Measurements from ENCODE around the gene TENT4A. TPM values are rescaled to one million over a fixed set of nuclear protein-coding genes. Genes with fewer than 3 reads are reported as not detected.

The TENT4A gene
- total RNA-seq, 1 experiment from 2014 or later: 7.6 TPM

DNA sequence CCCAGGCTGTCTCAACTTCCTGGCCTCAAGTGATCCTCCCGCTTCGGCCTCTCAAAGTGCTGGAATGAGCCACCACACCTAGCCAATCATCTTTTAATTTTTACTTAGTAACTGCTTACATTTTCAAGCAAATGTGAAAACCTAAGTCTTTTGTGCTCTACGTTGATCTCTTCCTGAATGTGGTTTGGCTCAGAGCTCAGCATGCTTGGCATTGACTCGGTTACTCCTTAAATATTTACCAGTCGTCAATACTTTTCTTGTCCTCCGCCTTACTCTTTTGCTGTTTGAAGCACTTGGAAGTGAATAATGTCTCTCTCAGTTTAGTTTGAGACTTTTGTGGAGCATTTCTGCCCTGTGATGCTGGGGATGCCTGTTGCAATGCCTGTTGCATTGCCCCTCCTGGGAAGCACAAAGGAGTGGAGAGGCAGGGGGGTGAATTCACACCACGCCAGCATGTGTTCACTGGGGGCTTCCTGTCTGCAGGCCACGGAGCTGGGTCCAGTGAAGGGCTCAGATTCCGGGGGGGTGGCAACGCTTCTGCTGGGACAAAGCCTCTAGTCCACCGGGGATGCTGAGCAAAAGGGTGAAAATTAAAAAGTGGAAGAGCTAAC lies 13.1 kb upstream of the TENT4A start:
- no peak for DNase-seq (ENCODE audit: low spot score)

DNA sequence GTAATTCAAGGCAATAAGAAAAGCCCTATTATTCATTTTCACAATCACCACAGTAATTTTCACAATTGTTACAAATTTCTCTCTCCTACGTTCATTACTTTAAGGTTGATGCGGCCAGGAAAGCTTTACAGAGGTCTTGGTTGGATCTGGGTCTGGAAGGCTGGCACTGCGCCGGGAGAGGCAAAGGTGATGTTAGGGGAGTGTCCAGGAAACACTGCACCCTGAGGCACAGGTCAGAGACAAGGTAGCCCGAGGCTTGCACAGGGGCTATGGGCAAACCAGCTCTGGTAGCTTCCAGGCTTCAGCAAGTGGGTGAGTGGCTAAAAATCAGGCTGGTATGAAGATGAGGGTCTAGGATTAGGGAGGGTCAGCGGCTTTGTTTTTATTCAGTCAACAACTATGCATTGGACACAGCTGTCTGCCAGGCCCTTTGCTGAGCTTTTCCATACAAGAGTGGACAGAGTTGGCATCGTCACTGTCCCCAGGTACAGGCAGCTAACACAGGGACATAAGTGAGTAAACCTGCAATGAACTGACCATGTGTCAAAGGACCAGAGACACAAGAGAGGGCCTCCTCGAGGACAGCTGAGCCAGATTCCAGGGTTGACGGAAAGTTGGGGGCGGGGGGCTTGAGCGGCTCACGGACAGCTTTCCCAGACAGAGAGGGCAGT lies 12.4 kb upstream of the TENT4A start:
- no peak for DNase-seq (ENCODE audit: low spot score)

DNA sequence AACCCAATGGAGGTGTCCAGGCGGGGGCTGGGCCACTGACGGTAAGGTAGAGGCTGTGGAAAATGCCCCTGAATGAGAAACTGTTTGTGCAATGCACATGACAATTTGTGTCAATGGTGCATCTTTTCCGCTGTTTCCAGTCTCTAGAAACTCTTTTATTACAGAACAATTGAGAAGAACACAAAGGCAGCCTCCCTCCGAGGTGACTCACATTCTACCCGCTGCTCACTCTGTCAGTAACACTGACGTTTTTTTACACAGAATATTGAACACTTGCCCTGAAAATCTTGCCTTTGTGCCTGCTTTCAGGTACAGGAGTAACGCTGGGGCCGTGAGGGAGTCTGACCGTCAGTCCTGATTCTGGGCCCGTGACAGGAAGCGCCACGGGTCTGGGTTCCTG lies 11.7 kb upstream of the TENT4A start:
- no peak for DNase-seq (ENCODE audit: low spot score)

DNA sequence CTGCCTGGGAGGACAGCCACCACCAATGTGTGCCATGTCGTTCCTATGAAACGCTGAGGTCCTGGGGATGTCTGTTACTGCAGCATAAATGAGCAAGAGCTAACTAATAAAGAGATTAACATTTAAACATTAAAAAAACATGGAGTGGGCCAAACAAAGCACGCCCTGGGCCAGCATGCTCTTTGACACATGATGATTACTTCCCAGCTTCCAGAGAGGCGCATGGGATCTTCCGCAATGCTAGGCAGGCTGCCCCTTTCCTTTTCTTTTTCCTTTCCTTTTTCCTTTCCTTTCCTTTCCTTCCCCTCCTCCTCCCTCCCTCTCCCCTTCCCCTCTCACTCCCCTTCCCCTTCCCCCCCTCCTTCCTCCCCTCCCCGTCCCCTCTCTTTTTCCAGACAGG lies 10.6 kb upstream of the TENT4A start:
- no peak for DNase-seq (ENCODE audit: low spot score)

DNA sequence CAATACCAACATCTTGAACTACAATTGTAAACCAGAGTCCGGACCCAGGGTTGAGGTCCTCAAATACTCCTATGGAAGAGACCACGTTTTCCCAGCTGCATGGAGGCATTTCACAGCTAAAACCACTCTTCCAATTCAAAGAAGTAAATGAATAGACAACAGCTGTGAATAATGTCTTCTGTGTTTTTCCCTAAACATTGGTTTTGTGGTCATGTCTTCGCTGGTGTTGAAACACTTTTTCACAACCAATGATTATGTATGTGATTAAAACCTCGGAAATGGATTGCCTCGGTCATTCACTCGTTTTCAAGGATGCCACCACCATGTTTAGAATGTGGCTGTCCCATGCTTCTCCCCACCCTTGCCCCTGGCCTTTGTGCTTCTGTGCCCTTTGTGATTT lies 9.4 kb upstream of the TENT4A start:
- no peak for DNase-seq (ENCODE audit: low spot score)

DNA sequence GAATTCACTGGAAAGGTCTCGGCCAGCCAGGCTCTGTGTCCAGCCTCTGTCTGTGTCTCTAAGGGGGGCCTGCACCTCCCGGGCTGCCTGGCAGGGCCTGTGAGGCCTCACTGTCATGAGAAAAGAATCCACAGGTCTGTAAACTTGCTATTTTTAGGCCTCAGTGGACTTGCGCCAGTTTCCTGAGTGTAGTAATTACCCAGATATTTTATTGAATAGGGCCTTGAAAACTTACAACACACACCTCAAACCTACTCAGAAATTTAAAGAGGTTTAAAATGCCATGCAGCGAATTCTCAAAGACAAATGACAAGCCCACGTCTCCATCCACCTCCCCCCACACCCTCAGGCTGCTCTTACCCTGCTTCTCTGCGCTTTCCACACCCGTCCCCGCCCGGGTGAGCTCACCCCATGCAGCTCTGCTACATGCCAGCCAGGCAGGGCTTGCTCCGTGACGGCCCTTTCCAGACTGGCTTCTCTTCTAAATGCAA lies 8.8 kb upstream of the TENT4A start:
- peak; percentile 85 for DNase-seq (ENCODE audit: low spot score)

DNA sequence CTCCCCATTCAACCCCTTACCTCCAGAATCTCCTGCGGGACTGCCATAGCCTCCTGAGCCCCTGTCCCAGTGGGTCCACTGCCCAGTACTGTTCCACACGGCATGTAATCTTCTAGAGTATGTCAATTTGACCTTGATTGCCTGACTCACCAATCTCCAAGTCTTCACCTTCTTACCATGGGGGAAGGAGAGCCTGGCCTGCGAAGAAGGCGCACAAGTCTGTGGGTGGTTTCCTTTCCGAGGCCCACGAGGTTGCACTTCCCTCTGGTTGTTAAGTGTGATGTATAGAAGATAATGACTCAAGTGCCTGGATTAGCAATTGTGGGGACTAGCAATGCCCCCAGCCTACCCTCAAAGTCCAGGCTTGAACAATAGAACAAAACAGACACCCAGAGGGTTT lies 8.1 kb upstream of the TENT4A start:
- no peak for DNase-seq (ENCODE audit: low spot score)

DNA sequence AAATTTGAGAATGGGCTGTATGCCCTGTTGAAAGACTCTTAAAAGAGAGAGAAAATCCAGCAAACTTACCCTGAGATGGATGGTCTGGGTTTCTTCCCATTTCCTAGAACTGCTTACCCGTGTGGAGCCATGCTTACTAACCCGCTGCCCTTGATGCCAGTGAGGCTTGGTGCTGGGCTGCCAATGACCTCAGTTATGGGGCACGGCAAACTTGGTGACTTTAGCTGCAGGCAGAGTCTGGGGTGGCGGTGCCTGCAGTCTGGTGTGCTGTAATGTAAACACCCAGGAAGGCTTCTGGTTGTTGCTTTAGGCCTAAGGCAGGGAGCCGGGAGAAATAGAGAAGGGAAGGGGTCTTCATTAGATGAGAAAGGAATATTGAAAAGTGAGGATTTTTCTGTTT lies 7.3 kb upstream of the TENT4A start:
- no peak for DNase-seq (ENCODE audit: low spot score)

DNA sequence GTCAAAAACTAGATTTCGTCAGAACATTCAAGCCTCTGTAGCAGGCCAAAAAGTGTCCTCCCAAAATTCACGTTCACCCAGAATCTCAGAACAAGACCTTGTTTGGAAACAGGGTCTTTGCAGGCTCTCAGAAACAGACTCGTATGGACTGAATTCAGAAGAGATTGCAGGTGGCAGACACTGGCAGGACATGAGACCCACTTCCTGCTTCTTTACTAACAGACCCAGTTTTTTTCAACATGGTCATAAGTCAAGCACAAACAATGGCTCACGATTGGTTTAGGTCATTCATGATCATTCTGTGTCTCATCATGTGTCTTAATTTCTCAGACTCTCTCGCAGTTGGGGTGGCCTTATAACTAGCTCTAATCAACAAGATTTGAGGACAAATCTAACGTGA lies 5.4 kb upstream of the TENT4A start:
- no peak for DNase-seq (ENCODE audit: low spot score)

DNA sequence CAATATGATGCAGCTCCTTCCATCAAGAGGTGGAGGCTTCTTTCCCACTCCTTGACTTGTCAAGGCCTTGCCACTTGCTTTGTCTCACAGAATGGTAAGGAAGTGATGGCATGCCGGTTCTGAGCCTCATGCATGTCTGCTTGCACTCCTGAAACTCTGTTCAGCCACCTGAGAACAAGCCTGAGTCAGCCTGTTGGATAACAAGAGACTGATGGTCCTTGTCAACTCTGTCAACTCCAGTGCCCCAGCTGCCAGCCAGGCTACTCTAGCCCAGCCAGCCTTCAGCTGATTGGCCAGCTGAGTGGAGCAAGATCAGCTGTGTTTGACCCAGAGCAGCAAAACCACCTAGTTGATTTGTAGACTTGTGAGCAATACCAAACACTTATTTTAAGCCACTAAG lies 4.4 kb upstream of the TENT4A start:
- DNase-seq (ENCODE audit: low spot score): no peak

DNA sequence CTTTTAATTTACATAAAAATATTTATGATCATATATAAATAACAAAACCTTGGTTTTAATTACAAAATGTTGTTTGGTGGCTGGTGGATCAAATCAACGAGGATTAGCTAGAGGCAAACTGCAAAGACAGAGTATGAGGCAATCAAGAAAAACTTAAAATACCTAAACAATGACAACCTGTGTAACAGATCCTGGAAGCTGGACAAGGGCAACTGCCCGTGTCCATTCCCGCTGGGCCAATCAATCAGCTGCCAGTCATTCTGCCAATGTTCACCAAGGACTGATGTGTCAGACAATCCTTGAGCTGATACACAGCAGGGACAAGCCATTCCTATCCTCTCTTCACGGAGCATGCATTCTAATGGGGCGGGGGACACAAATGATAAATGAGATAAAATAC lies 3.2 kb upstream of the TENT4A start:
- no peak for DNase-seq (ENCODE audit: low spot score)

DNA sequence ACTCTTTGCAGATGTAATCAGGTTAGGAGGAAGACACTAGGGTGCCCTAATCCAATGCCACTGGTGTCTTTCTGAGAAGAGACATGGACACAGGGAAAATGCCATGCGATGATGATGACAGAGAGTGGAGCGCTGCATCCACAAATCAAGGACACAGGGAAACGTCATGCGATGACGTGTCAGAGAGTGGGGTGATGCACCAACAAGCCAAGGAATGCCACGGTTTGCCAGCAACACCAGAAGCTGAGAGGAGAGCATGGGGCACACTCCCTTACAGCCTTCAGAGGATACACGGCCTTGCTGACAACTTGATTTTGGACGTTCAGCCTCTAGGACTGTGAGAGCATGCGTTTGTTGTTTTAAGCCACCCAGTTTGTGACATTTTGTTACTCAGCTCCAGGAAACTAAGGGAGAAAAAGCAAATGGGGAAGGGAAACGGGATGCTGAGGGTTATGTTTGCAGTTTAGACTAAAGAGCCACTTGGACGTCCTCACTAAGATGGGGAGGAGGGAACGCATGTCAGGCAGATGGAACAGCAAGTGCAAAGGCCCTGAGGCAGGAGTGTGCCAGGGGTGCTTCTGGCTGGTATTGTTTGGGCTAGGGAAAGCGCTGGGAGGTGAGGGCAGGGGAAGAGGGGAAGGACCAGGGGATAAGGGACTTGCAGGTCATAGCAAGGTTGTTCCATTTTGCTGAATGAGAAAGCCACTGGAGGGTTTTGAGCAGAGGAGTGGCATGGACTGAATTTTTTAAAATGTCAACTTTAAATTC lies 2.5 kb upstream of the TENT4A start:
- no peak for DNase-seq (ENCODE audit: low spot score)

DNA sequence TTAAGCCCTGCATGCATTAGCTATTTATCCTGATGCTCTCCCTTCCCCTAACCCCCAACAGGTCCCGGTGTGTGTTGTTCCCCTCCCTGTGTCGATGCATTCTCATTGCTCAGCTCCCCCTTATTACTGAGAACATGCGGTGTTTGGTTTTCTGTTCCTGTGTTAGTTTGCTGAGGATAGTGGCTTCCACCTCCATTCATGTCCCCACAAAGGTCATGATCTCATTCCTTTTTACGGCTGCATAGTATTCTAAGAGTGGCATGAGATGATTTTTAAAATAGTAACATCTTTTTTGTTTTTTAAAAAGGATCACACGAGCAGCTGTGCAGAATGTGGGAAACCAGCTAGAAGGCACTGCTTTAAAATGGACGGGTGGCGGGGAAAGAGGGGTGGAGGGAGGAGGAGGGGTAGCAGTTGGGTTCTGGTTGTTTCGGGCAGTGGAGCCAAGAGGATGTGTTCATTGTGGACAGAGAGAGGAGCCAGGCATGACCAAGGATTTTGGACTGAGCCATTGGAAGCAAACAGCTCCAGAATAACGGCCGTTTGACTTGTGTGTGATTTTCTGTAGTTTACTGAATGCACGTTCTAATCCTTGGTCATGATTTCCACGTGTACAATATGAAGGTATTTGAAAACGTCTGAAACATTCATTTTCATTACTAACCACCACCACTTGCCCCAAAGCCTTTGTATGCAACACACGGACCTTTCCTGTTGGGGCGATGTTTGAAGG lies 1.7 kb upstream of the TENT4A start:
- DNase-seq (ENCODE audit: low spot score): no peak

DNA sequence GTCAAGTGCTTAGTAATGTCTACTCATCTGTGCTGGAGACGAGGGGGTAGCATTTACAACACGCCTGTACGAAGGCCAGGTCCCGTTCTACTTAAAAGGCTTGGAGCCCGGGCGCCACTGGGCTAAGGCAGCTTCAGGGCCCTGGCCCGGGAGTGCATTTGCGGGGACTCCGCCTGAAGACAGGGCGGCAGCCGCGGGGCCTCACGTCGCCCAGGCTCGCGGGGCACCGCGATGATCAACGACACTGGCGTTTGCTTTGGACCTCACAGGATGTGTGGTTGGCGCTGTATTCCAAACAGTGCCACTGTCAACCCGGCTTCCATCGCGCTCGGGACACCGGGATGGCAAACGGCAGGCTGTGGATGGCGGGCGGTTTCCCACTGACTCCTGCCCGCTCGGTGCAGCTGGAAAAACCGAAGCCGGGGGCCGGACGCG lies 1.1 kb upstream of the TENT4A start:
- peak; percentile 57 for DNase-seq (ENCODE audit: low spot score)

DNA sequence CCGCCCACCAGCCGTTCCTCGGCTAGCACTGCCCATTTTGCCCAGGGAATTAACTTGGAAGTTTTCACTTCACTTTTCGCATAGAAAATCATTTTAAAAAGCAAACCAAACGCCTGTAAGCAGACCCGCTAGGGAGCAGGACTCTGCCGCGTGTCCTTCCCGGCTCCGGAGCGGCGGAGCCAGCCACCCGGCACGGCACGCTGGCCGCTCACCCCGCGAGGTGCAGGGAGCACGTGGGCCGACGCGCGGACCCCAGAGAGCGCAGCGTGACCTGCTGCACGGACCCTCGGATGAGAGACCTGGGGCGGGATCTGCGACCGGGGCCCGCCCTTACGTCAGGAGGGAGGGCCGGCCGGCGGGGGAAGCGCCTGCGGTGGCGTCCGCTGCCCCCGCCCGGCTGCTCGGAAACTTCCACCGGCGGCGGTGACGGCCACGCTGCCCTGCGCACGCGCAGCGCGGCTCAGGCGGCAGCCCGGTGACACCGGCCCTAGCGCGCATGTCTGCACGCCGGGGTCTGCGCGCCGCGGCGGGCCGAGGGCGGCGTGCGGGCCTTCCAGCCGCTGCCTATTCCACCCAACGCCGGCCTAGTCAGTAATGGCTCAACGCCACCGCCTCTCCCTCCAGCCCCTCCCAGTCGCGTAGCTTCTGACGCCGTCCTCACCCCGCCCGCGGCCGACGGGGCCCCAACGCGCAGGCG lies 507 bp upstream of the TENT4A start:
- peak; percentile 95 for DNase-seq (ENCODE audit: low spot score)

DNA sequence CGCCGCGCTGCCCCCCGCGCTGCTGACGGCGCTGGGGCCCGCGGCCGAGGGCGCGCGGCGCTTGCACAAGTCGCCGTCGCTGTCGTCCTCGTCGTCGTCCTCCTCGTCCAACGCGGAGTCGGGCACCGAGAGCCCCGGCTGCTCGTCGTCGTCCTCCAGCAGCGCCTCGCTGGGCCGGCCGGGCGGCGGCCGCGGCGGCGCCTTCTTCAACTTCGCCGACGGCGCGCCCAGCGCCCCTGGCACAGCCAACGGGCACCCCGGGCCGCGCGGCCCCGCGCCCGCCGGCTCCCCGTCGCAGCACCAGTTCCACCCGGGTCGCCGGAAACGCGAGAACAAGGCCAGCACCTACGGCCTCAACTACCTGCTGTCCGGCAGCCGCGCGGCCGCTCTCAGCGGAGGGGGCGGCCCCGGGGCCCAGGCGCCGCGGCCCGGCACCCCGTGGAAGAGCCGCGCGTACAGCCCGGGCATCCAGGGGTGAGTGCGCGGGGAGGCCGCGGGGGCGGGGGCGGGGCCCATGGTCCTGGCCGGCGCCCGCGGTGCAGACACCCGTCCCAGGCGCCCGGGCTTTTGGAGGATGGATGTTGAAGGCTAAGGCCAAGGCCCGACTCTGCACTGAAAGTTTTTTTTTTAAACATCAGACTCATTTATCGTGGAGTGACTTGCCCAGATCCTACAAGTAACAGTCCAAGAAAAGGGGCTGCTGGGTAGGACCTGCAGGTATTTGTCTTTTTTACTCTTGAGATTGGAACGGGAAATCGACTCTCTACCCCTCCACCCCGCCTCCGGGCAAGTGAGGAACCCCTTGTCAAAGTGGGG lies 1.2 kb downstream of the TENT4A start:
- no peak for DNase-seq (ENCODE audit: low spot score)

DNA sequence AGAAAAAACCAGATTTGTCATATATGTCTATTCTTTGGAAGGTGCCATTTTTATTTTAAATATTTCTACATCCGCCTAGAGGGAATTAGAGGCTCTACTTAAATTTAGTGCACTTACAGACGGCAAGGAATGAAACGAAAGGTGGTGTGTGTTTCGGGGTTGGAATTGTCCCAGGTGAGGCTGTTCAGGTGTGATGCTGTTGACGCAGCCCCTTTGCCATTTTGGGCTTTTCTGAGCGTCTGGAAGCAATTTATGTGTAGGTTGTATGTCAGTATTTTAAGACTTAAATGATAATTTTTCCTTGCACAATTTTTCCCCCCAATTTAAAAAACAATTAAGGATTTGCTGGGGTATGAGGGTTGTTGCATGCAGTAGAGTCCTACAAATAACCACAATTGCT lies 2.0 kb downstream of the TENT4A start:
- no peak for DNase-seq (ENCODE audit: low spot score)

DNA sequence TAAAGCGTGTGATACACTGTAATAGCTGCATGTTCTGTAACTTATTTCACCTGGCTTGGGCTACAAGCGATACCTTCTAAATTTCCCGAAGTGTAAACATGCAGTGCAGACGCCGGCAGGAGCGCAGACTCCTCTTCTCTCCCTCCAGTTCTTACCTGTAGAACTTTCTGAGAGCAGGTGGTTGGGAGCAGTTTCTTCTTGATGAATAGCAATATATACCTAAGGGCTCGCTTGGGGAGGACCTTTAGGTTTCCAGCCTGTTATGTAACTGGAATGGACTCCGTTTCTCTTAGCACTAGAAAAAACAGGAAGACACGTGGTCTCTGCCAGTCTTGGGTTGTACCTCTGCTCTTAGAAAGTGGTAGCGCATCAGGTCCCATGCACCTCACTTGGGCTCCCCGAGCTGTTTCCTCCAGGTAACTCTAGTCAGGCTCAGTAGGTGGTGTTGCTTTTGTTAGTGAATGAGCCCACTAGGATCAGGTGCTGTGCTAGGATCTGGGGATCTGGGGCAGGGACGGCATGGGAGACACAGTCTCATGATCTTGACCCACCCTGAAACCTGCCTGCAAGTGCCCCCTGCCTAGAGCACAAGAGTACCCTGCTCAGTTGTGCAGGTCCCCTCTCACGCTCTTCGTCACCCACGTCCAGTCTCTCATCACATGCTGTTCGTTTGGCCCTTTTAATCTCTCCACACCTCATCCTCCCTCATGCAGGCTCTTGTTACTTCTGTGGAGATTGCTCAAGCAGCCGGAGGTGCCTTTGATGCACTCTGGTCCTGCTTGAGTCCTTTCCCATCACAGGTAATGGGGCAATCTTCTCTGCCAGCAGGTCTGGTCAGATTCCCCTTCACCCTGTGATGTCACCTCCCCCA lies 2.8 kb downstream of the TENT4A start:
- DNase-seq (ENCODE audit: low spot score): no peak

DNA sequence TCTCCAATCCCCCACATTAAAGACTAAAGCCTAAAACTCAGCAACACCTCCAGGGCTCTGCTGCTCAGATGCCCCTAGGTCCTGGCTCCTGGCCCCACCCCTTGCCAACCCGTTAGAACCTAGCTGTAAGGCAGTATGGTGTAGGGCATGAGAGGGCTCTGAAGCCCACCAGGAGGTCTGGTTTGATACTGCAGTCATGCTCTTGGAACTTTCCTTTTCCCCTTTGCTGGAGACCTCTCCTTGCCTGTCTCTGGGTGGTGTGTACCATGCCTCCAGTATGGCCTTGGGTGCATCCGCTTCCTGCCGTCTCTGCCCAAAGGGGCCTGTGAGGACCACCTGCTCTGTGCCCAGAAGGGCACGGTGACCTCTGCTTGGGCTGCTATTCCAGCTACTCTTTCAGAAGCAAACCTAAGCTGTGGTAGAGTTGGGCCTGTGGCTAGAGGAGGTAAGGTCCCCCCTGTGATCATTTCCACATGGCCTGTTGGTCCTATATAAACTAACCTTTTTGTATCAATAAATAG lies 3.5 kb downstream of the TENT4A start:
- no peak for DNase-seq (ENCODE audit: low spot score)

DNA sequence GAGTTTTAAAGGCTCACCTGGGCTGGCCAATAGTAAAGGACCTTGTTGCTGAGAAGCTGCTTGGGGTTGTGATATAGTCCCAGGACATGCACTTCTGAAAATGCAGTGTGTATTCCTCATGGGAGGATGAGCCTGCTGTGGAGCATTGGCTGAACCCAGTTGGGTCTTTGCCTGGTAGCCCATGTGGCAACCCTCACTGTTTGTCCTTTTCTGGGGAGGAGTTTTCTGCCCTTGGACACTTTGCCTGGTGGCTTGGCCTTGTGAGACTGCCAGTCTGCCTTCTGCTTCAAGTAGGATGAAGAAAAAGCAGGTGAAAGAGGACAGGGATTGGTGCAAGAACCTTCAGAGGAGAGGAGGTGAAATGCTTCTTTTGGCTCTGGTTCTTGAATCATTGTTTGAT lies 4.0 kb downstream of the TENT4A start:
- DNase-seq (ENCODE audit: low spot score): no peak

All from A172 (cell line).